Loucy (cell line): ENCODE results near the gene MYH7.

Source experiments
- H2AFZ ChIP-seq: fragments of 200-600 bp; sonication (generic); 2 replicates; pipeline ENCODE4 v1.6.0; 2016; ENCODE audit warnings: antibody characterized with exemption, mild to moderate bottlenecking, low read length, moderate library complexity
- H3F3A ChIP-seq: fragments of 200-600 bp; 2 replicates; pipeline ENCODE4 v1.6.0; 2016; ENCODE audit warnings: antibody characterized with exemption, low read depth, mild to moderate bottlenecking
- H3K27me3 ChIP-seq: fragments of 200-600 bp; sonication (generic); 2 replicates; pipeline ENCODE4 v1.6.1; 2014; ENCODE audit warnings: low read length, mild to moderate bottlenecking; ENCODE audit not compliant: insufficient read depth, poor library complexity, severe bottlenecking
- H3K36me3 ChIP-seq: fragments of 200-600 bp; sonication (generic); 2 replicates; pipeline ENCODE4 v1.6.1; 2016; ENCODE audit warnings: low read length; ENCODE audit not compliant: insufficient read depth
- H3K4me1 ChIP-seq: fragments of 200-600 bp; sonication (generic); 2 replicates; pipeline ENCODE4 v1.5.1; 2014; ENCODE audit warnings: low read length, mild to moderate bottlenecking; ENCODE audit not compliant: insufficient read depth, poor library complexity, severe bottlenecking
- H3K4me2 ChIP-seq: fragments of 200-600 bp; sonication (generic); 2 replicates; pipeline ENCODE4 v1.6.0; 2014; ENCODE audit warnings: antibody characterized with exemption, low read length, low read depth, mild to moderate bottlenecking; ENCODE audit not compliant: poor library complexity, severe bottlenecking
- H3K4me3 ChIP-seq: fragments of 200-600 bp; sonication (generic); 2 replicates; pipeline ENCODE4 v1.5.1; 2014; ENCODE audit warnings: low read length, mild to moderate bottlenecking, mixed read lengths; ENCODE audit not compliant: poor library complexity, severe bottlenecking
- H3K79me2 ChIP-seq: fragments of 200-600 bp; sonication (generic); 2 replicates; pipeline ENCODE4 v1.6.1; 2014; ENCODE audit warnings: low read length; ENCODE audit not compliant: insufficient read depth
- H3K9ac ChIP-seq: fragments of 200-600 bp; sonication (generic); 2 replicates; pipeline ENCODE4 v1.6.0; 2014; ENCODE audit warnings: mild to moderate bottlenecking, low read depth, low read length, moderate library complexity; ENCODE audit not compliant: poor library complexity, severe bottlenecking
- H3K9me2 ChIP-seq: fragments of 200-600 bp; sonication (generic); replicated peaks from 2 replicates; pipeline ENCODE4 v1.6.1; 2016; ENCODE audit warnings: low read depth, low read length, mixed read lengths
- H3K9me3 ChIP-seq: fragments of 200-600 bp; sonication (generic); 2 replicates; pipeline ENCODE4 v1.6.1; 2014; ENCODE audit warnings: mild to moderate bottlenecking, antibody characterized with exemption, low read length, low read depth; ENCODE audit not compliant: insufficient read depth
- H4K20me1 ChIP-seq: fragments of 200-600 bp; sonication (generic); 2 replicates; pipeline ENCODE4 v1.6.0; 2014; ENCODE audit warnings: antibody characterized with exemption, low read length, mild to moderate bottlenecking; ENCODE audit not compliant: insufficient read depth, poor library complexity, severe bottlenecking
- EZH2phosphoT487 ChIP-seq: fragments of 200-600 bp; IDR thresholded peaks from 2 replicates; pipeline ENCODE4 v1.6.1; 2018; ENCODE audit warnings: antibody characterized with exemption, mild to moderate bottlenecking, moderate library complexity, borderline replicate concordance
- TF ChIP-seq, protein P1 (sequence below): fragments of 200-600 bp; sonication (generic); conservative IDR thresholded peaks from 2 replicates; pipeline ENCODE4 v1.5.1; 2014; ENCODE audit warnings: mild to moderate bottlenecking, antibody characterized with exemption, low read length

MYH7 gene

DNA sequence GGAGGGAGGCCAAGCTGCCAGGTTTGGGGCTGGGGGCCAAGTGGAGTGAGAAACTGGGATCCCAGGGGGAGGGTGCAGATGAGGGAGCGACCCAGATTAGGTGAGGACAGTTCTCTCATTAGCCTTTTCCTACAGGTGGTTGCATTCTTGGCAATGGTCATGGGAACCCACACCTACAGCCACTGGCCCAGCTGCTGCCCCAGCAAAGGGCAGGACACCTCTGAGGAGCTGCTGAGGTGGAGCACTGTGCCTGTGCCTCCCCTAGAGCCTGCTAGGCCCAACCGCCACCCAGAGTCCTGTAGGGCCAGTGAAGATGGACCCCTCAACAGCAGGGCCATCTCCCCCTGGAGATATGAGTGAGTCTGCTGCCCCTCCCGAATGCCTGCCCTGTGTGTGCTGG is 62.4 kb downstream of the MYH7 start:
- no peaks in the 10 kb centered on the region for H3K9me2 ChIP-seq
- no peak overlapping the region for H3K4me2 ChIP-seq
- H3K9ac ChIP-seq = no peak overlapping the region
- H3F3A ChIP-seq = no peaks in the 10 kb centered on the region
- H3K27me3 ChIP-seq = no peaks in the 10 kb centered on the region
- H4K20me1 ChIP-seq = no peaks in the 10 kb centered on the region
- TF ChIP-seq, protein P1, sequence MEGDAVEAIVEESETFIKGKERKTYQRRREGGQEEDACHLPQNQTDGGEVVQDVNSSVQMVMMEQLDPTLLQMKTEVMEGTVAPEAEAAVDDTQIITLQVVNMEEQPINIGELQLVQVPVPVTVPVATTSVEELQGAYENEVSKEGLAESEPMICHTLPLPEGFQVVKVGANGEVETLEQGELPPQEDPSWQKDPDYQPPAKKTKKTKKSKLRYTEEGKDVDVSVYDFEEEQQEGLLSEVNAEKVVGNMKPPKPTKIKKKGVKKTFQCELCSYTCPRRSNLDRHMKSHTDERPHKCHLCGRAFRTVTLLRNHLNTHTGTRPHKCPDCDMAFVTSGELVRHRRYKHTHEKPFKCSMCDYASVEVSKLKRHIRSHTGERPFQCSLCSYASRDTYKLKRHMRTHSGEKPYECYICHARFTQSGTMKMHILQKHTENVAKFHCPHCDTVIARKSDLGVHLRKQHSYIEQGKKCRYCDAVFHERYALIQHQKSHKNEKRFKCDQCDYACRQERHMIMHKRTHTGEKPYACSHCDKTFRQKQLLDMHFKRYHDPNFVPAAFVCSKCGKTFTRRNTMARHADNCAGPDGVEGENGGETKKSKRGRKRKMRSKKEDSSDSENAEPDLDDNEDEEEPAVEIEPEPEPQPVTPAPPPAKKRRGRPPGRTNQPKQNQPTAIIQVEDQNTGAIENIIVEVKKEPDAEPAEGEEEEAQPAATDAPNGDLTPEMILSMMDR = no peak
- no peak for TF ChIP-seq EZH2phosphoT487
- H3K79me2 ChIP-seq = no peaks in the 10 kb centered on the region
- no peak overlapping the region for H3K4me3 ChIP-seq
- no peaks in the 10 kb centered on the region for H3K36me3 ChIP-seq
- H3K4me1 ChIP-seq = no peaks in the 10 kb centered on the region
- no peaks in the 10 kb centered on the region for H3K9me3 ChIP-seq
- no peak overlapping the region for H2AFZ ChIP-seq

DNA sequence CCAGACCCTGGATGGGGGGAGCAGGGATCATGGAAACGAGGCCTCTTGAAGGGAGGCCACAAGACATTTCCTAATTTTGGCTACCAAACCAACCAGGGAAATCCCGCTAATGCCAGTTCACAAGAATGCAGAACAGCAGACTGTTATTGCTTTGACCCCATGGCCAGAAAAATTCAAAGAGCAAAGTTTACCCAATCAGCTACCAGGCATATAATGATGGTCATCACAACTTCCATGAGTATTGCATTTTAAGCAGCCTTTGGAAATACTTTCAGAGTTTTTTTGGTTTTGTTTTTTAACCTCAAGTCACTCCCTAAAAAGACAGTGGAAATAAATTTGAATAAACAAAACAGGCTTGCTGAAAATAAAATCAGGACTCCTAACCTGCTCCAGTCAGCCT is 63.0 kb downstream of the MYH7 start, which contains the start of gene IL25:
IL25 (plus strand) TSS at position 301 of the 400 bp plus-strand sequence.
- H3K36me3 ChIP-seq = no peaks in the 10 kb centered on the region
- H3K27me3 ChIP-seq = no peaks in the 10 kb centered on the region
- H3K4me1 ChIP-seq = no peaks in the 10 kb centered on the region
- no peaks in the 10 kb centered on the region for H3F3A ChIP-seq
- no peaks in the 10 kb centered on the region for H3K9me3 ChIP-seq
- H2AFZ ChIP-seq = no peak within 1 kb of the TSS
- H3K9me2 ChIP-seq = no peaks in the 10 kb centered on the region
- H3K4me2 ChIP-seq = no peak within 1 kb of the TSS
- no peaks in the 10 kb centered on the region for H3K79me2 ChIP-seq
- no peak for TF ChIP-seq EZH2phosphoT487
- TF ChIP-seq, protein P1 = no peak
- H4K20me1 ChIP-seq = no peaks in the 10 kb centered on the region
- H3K4me3 ChIP-seq = no peak within 1 kb of the TSS
- no peak within 1 kb of the TSS for H3K9ac ChIP-seq

DNA sequence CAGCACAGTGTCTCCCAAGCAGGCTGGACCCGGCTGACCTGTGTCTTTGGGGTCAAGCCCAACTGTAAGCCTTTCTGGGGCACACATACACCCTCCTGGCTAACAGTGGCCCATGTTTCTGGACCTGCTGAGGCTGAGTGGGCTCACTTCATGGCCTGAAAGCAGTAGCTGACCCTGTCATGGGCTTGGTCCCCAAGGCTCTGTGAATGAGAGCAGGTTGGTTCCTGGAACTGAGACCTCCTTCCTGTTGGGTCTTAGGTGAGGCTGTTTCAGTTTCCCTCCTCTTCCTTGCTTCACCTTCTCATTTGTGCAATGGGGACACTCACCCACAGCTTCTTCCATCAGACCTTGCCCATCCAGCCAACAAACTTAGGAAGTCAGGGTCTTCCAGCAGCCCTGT is 63.6 kb downstream of the MYH7 start:
- Histone ChIP-seq H2AFZ (no peak overlapping the region), H3K9me2 (no peaks in the 10 kb centered on the region), H3K9me3 (no peaks in the 10 kb centered on the region), H3K79me2 (no peaks in the 10 kb centered on the region), H3K4me2 (no peak overlapping the region), H3K4me1 (no peaks in the 10 kb centered on the region), H3K9ac (no peak overlapping the region), H3F3A (no peaks in the 10 kb centered on the region), H3K4me3 (no peak overlapping the region), H3K36me3 (no peaks in the 10 kb centered on the region), H3K27me3 (no peaks in the 10 kb centered on the region), H4K20me1 (no peaks in the 10 kb centered on the region)
- TF ChIP-seq EZH2phosphoT487 = no peak
- TF ChIP-seq, protein P1 = no peak
